Smooth muscle cell (in vitro differentiated cells): ENCODE measurements around the gene HBZ. TPM values are rescaled to one million over a fixed set of nuclear protein-coding genes. Genes with fewer than 3 reads are reported as not detected.
"Not testable (repeated sequence)": the region's sequence is repeated elsewhere in the genome, so short reads cannot be mapped to it uniquely, and the experiment has no call there.

Experiments used
- DNase-seq: peaks from one replicate; lab custom pipeline; 2025; ENCODE audit not compliant: unreplicated experiment; lab: John Stamatoyannopoulos, UW
- H2AFZ ChIP-seq: fragments of 200-600 bp; sonication (generic); 2 replicates; pipeline ENCODE4 v1.6.0; 2016; ENCODE audit warnings: antibody characterized with exemption, low read depth, mild to moderate bottlenecking
- H3F3A ChIP-seq: fragments of 200-600 bp; sonication (generic); 2 replicates; pipeline ENCODE4 v1.6.0; 2017; ENCODE audit warnings: antibody characterized with exemption, low read depth
- H3K27ac ChIP-seq: fragments of 200-600 bp; sonication (generic); 2 replicates; pipeline ENCODE4 v1.5.1; 2016; ENCODE audit warnings: low read depth, mild to moderate bottlenecking
- H3K27me3 ChIP-seq: fragments of 200-600 bp; sonication (generic); 2 replicates; pipeline ENCODE4 v1.6.1; 2016; ENCODE audit warnings: low read depth, mild to moderate bottlenecking
- H3K36me3 ChIP-seq: fragments of 200-600 bp; sonication (generic); 2 replicates; pipeline ENCODE4 v1.5.1; 2016; ENCODE audit warnings: low read depth
- H3K4me1 ChIP-seq: fragments of 200-600 bp; sonication (generic); 2 replicates; pipeline ENCODE4 v1.5.1; 2016; ENCODE audit warnings: low read depth
- H3K4me2 ChIP-seq: fragments of 200-600 bp; sonication (generic); 2 replicates; pipeline ENCODE4 v1.6.0; 2016; ENCODE audit warnings: mild to moderate bottlenecking
- H3K4me3 ChIP-seq: fragments of 200-600 bp; sonication (generic); 2 replicates; pipeline ENCODE4 v1.5.1; 2016; ENCODE audit warnings: mild to moderate bottlenecking
- H3K79me2 ChIP-seq: fragments of 200-600 bp; sonication (generic); 2 replicates; pipeline ENCODE4 v1.6.0; 2016; ENCODE audit warnings: low read depth, mild to moderate bottlenecking
- H3K9ac ChIP-seq: fragments of 200-600 bp; sonication (generic); 2 replicates; pipeline ENCODE4 v1.6.0; 2016; ENCODE audit warnings: low read depth
- H3K9me3 ChIP-seq: fragments of 200-600 bp; sonication (generic); replicated peaks from 2 replicates; pipeline ENCODE4 v1.5.1; 2016; ENCODE audit warnings: low read depth
- H4K20me1 ChIP-seq: fragments of 200-600 bp; sonication (generic); 2 replicates; pipeline ENCODE4 v1.6.0; 2016; ENCODE audit warnings: low read depth
- CTCF ChIP-seq: fragments of 200-600 bp; sonication (generic); IDR thresholded peaks from 2 replicates; pipeline ENCODE4 v1.5.1; 2017; ENCODE audit warnings: borderline replicate concordance, mild to moderate bottlenecking, antibody characterized with exemption; ENCODE audit not compliant: insufficient read depth, poor library complexity, severe bottlenecking
- WGBS: methylation state at CpG from one replicate; pipeline ENCODE4 v1.1.7; 2016; ENCODE audit warnings: low lambda C conversion rate; 5-methylcytosine and 5-hydroxymethylcytosine counted together
- polyA plus RNA-seq: library from polyadenylated mRNA; unstranded; fragments of >200 nt; fragmentation: Nextera tagmentation; extraction: Ambion mirVana; gene quantifications from 2 replicates; pipeline ENCODE4 v1.2.1, GENCODE V29; 2016
- total RNA-seq: library from RNA; depleted of rRNA; stranded (reverse); fragments of >200 nt; gene quantifications from 2 replicates; pipeline ENCODE4 v1.2.3, GENCODE V29; 2014

Gene HBZ
- total and polyA plus RNA-seq, 2 experiments from 2014 or later: not detected

DNA sequence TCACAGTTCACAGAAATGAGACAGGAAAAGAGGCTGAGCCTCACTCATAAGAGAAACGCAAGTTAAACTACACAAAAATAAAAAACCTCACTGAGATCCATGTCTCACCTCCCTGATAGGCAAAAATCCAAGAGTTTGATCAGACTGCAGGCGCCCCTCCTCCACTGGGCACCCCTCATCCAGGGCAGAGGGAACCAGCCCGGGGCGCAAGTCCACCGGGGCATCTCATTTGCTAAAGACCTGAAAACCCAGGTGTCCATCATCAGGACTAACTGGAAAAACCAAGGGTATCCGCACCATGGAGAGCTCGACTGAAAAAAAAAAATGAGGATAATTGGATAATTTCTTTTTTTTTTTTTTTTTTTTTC, 2.6 kb downstream of the HBZ start:
- 79% methylated on average over 7 of the region's 7 CpGs for WGBS
- Histone ChIP-seq H3K27me3 (peaks cover 46% of the 10 kb centered on the region), H2AFZ (peak overlapping the region; percentile 97), H3K4me1 (peaks cover 8% of the 10 kb centered on the region), H3K4me2 (peak overlapping the region; percentile 97), H3K9ac (no peak overlapping the region), H3K36me3 (no peaks in the 10 kb centered on the region), H3K9me3 (no peaks in the 10 kb centered on the region), H3F3A (no peaks in the 10 kb centered on the region), H3K27ac (no peak overlapping the region), H3K4me3 (peak overlapping the region; percentile 68), H3K79me2 (no peaks in the 10 kb centered on the region), H4K20me1 (no peaks in the 10 kb centered on the region)
- no peak for DNase-seq
- no peak for TF ChIP-seq CTCF

DNA sequence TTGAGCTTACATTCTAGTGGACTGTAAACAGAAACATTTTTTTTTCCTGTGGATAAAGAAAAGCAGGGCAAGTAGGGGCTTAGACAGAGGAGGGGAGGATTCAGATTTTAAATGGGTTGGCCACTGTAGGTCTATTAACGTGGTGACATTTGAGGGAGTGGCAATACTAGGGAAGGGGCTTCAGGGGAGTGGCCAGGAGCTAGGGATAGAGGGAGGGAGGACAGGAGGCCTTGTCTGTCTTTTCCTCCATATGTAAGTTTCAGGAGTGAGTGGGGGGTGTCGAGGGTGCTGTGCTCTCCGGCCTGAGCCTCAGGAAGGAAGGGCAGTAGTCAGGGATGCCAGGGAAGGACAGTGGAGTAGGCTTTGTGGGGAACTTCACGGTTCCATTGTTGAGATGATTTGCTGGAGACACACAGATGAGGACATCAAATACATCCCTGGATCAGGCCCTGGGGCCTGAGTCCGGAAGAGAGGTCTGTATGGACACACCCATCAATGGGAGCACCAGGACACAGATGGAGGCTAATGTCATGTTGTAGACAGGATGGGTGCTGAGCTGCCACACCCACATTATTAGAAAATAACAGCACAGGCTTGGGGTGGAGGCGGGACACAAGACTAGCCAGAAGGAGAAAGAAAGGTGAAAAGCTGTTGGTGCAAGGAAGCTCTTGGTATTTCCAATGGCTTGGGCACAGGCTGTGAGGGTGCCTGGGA, 6.8 kb downstream of the HBZ start:
- TF ChIP-seq CTCF: no peak
- Histone ChIP-seq H2AFZ (no peak overlapping the region), H3K79me2 (no peaks in the 10 kb centered on the region), H3K27ac (no peak overlapping the region), H3K9ac (no peak overlapping the region), H3K27me3 (peaks cover 61% of the 10 kb centered on the region), H3K4me2 (no peak overlapping the region), H4K20me1 (no peaks in the 10 kb centered on the region), H3K36me3 (no peaks in the 10 kb centered on the region), H3F3A (no peaks in the 10 kb centered on the region), H3K4me1 (peaks cover 8% of the 10 kb centered on the region), H3K4me3 (no peak overlapping the region), H3K9me3 (no peaks in the 10 kb centered on the region)
- DNase-seq: no peak
- WGBS: 58% methylated on average over 6 of the region's 6 CpGs

GRCh38 chr16:160242-160641, 7.8 kb downstream of the HBZ start:
- H3K27me3 ChIP-seq: peaks cover 56% of the 10 kb centered on the region
- not testable (repeated sequence) for H3K9ac ChIP-seq, H4K20me1 ChIP-seq, H3K9me3 ChIP-seq, H3K79me2 ChIP-seq, H3K4me1 ChIP-seq, H3K4me3 ChIP-seq, H2AFZ ChIP-seq, DNase-seq, H3K4me2 ChIP-seq, H3K36me3 ChIP-seq, H3F3A ChIP-seq, H3K27ac ChIP-seq
- 76% methylated on average over 17 of the region's 20 CpGs for WGBS

DNA sequence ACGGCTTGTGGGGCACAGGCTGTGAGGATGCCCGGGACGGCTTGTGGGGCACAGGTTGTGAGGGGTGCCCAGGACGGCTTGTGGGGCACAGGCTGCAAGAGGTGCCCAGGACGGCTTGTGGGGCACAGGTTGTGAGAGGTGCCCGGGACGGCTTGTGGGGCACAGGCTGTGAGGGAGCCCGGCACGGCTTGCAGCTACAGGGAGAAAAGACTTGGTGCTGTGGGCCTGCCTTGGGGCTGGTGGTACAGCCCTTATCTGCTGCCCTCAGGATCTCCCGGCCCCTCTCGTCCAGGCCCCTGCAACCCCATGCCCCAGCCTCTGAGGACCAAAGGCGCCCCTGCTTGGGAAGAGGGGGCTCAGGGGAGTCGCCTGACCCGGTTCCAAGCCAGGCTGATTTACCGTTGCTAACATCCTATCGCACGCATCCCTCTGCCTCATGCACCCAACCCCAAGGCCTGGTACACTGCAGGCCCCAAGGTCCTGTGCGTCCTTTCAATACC, 8.3 kb downstream of the HBZ start:
- no peaks in the 10 kb centered on the region for H4K20me1 ChIP-seq
- no peak for DNase-seq
- no peak overlapping the region for H3K9ac ChIP-seq
- no peak overlapping the region for H3K4me2 ChIP-seq
- H3K79me2 ChIP-seq: no peaks in the 10 kb centered on the region
- H3K9me3 ChIP-seq: no peaks in the 10 kb centered on the region
- no peaks in the 10 kb centered on the region for H3K36me3 ChIP-seq
- TF ChIP-seq CTCF: no peak
- H3K4me3 ChIP-seq: no peak overlapping the region
- H3K27ac ChIP-seq: no peak overlapping the region
- WGBS: 66% methylated on average over 12 of the region's 18 CpGs
- H3F3A ChIP-seq: no peaks in the 10 kb centered on the region
- peaks cover 57% of the 10 kb centered on the region for H3K27me3 ChIP-seq
- no peak overlapping the region for H2AFZ ChIP-seq
- H3K4me1 ChIP-seq: peaks cover 5% of the 10 kb centered on the region
